DLD1 (cell line): ENCODE results near the gene ST6GAL1.
"Not testable (repeated sequence)": the region's sequence is repeated elsewhere in the genome, so short reads cannot be mapped to it uniquely, and the experiment has no call there.

Experiments used
- in situ Hi-C: cut with HindIII; loops from 2 replicates; pipeline ENCODE4 v1.10.0; 2017; ENCODE audit warnings: low sequenced_read_pairs

ST6GAL1 gene

GRCh38 chr3:187017511-187018230, 87.3 kb downstream of the ST6GAL1 start:
- in situ Hi-C loops = no loop called here

DNA sequence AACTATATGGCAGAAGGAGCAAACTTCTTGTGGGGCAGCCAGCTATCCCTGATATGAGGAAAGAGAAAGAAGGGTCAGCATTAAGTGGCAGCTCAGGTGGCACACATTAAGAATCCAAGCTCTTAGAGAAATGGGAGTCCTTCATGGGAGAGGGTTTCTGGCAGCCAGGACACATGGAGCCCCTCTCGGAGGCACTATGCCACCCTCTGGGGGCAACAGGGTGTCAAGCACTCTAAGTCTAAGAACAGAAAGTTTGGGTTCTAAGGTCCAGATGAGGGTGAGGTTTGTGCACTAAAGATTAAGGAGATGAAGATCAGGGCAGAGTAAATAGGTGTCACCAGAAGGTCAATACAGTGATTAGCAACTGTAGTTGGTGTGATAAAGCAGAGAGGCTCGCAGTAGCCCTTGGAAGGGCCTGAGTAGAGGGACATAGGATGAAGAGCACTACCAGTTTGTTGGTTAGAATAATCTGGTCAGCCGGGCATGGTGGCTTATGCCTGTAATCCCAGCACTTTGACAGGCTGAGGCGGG, 89.3 kb downstream of the ST6GAL1 start:
- in situ Hi-C loops = no loop called here

DNA sequence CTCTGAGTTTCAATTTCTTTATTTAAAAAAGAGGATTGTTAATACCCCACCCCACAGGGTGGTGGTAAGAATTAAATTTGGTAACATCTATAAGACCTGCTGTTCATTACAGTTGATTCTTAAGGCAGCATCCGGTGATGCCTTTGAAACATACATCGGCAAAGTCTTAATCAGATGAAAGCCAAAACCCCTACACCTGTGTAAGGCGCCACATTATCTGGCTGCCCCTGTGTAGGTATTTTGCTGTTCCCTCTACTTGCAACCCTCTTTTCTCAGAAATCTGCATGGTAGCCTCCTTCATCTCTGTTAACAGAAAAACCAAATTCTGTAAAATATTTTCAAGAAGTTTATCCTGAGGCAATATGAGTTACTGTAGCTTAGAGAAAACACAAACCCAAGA, 90.0 kb downstream of the ST6GAL1 start:
- in situ Hi-C loops = no loop called here

GRCh38 chr3:187021748-187022402, 91.5 kb downstream of the ST6GAL1 start:
- in situ Hi-C loops = no loop called here

DNA sequence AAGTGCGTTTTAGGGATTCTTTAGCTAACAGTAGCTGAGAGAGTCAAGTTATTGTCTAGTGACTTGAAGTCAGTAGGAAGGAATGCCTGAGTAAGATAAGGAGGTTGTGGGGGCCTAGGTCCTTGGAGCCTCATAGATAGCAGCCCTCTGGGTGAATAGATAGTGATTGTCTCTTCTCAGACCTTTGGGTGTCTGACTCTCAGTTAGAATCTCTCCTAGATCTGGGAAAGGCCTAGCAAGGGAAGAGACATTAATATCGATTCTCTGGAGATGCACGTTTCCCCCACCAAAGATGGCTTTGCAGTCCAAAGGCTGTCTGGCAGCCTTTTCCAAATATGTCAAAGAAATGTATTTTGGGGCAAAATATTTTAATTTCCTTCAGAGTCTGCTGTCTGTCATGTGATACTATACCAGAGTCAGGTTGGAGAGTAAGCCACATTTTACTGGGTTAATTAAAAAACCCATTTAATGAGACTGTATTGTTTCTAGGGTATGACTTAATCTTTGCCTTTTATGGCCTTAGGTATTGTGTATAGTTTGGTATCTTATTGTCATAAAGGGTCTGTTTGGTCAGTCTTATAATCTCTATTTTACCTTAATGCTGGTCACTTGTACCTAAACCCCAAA, 92.2 kb downstream of the ST6GAL1 start:
- in situ Hi-C loops = no loop called here

- in situ Hi-C loops = not testable (repeated sequence)
Measured at GRCh38 chr3:187023340-187023739, 93.0 kb downstream of the ST6GAL1 start.

GRCh38 chr3:187024536-187025226, 94.4 kb downstream of the ST6GAL1 start:
- in situ Hi-C loops = no loop called here

DNA sequence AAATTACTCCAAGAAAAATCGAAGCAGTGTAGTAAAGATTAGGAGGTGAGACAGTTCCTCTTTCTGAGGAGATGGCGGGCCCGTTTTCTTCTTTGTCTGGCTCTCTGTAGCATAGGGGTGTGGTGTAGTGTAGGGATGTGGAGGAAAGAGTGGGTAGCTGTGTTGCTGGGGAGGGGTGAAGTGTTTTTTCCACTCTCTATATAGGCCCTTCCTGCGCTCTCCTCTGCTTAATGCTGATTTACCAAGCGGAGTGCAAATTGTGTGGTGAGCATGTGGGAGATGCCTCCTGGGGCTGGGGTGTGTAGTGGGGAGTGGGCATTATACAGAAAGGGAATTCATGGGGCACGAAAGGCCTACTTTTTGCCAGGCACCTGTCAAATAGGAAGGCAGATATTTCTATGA, 94.9 kb downstream of the ST6GAL1 start:
- in situ Hi-C loops = no loop called here

GRCh38 chr3:187025656-187026316, 95.5 kb downstream of the ST6GAL1 start:
- in situ Hi-C loops = no loop called here

GRCh38 chr3:187026317-187026670, 96.0 kb downstream of the ST6GAL1 start:
- in situ Hi-C loops = no loop called here

DNA sequence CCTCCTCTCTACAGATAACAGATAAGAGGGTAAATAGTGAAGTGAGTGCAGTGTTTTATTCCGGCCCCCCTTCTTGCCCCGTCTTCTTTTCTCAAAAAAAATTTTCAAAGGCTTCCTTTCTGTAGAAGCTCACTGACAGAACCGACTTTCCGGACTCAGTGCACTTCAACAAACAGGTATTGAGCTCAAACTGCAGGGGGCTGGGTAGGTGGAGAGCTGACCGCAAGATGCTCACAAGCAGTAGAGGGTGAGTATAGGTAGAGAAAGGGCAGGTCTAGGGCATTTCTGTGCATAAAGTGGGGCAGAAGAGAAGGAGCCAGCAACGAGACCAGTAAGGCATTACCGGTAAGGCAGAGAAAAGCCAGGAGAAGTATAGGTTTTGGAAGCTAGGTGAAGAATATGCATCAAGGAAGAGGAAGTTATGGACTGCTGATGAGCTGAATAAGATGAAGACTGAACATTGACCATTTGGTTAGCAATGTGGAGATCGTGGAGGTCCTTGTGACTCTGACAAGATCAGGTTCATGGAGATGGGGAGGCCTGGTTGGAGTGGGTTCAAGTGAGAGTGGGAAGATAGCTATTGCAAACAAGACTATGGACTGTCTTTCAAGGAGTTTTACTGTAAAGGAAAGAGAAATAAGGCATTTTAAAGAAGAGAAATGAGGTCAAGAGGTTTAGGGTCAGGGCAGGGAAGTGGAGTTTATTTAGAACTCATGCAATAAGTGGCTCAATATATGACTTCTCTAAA, 97.4 kb downstream of the ST6GAL1 start:
- in situ Hi-C loops = no loop called here

GRCh38 chr3:187031934-187032333, 101.6 kb downstream of the ST6GAL1 start:
- in situ Hi-C loops = no loop called here

DNA sequence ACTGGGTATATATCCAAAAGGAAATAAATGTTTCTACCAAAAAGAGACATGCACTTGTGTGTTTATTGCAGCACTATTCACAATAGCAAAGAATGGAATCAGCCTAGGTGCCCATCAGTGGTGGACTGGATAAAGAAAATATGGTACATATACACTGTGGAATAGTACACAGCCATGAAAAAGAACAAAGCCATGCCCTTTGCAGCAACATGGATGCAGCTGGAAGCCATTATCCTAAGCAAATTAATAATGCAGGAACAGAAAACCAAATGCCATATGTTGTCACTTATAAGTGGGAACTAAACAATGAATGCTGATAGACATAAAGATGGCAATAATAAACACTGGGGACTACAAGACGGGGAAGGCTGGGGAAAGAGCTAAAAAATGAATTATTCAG, 106.1 kb downstream of the ST6GAL1 start:
- in situ Hi-C loops = no loop called here

DNA sequence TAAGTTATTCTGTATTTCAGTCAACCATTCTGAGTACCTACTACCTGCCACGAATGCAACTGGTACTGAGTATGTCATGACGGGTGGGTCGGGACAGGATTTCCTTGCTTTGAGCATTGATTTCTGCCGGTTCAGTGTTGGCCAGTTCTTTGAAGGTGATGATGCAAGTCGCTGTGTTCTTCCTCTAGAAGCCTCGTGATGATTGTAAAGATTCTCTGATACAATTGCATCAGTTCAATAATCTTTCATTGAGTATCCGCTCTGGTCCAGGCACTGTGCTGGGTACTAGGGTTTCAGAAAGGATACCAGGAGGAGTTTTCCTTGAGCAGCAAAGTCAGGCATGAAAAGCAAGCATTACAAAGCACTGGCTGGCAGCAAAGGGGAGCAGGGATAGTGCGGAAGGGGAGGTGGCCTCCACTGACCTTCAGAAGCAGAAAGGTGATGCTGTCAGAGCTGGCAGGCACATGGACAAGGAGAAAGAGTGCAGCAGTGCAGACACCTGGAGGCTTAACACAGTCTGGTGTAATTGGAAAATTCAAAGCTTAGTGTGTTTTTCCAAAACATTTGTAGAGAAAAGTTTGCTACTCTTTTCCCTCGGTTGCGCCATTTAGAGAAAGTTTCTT, 108.9 kb downstream of the ST6GAL1 start:
- in situ Hi-C loops = no loop called here

DNA sequence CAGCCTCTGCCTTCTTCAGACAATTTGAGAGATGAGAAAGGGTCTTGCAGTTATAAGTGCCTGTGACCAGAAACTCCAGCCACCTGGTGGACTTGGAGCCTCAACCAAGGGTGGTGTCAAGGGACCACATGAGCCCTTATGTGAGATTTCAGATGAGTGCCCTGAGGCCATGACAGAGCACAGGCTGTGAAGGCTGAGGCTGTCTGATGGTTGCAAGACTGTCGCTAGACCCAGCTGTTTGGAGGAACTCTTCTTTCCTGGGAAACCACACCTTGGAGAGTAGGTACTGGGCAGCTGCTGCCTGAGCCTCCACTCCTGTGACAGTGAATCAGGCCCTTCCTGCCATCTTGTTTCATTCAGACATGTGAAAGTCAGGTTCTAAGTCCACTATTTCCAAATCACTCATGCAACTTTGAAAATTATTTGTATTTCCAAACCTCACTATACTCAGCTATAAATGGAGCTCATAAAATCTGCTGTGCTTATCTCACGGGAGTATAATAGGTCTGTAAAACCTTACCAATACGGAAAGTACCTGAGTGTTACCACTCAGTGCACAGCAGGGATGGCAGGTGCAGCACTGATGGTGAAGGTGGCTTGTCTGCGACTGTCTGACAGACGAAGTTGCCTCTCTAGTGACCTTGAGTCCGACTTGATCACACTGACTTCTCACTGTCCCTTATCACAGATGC, 109.5 kb downstream of the ST6GAL1 start:
- in situ Hi-C loops = no loop called here

DNA sequence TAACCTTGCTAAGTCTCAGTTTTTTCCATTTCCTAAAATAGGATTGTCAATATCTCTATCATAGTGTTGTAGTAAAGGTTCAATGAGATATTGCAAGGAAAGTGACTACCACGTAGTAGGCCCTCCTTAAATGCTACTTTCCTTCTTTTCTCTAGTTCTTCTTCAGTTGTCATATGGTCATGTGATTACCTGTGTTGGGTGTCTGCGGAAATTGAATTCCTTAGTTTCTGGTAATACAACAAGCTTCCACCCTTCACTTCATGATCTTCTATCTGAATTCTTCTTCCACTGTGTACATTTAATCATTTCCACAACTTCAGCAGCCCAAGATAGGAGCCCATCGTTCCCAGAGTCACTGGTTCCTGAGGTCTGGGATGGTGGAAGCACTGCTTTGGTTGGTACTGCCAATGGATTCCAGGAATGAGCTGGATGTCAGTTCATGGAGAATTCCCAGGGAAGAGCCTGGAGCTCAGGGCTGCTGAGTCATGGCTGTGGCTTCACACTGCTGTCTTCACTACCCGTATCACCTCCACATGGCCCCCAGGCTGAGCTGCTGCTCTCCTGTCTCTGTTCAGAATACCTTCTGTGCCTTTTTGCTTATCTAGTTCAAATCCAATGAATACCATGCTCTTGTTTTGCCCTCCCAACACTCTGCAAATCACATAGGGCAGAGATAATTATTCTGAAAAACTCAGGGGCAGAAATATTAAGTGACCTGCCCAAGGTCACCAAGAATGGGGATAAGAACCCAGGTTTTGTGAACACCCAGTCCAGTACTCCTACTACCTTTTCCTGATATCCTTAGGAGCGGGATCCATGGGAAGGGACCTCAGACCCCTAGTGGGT, 110.4 kb downstream of the ST6GAL1 start:
- in situ Hi-C loops = no loop called here

- in situ Hi-C loops = no loop called here
Measured at GRCh38 chr3:187041362-187042307, 111.3 kb downstream of the ST6GAL1 start.
